HAP-1 (cell line): ENCODE results near the gene HECTD4.

ENCODE experiments used
- DNase-seq, 2 experiments: peaks; one replicate each; pipeline ENCODE4 v3.0.0-alpha.2; 2016 to 2020; ENCODE audit warnings: low spot score in 2 of 2
- H3K27me3 ChIP-seq: fragments of 250-450 bp; sonication (Bioruptor Pico); 2 replicates; pipeline ENCODE4 v1.5.1; 2020; ENCODE audit warnings: low read depth, mild to moderate bottlenecking, moderate library complexity
- H3K36me3 ChIP-seq: fragments of 250-450 bp; sonication (Bioruptor Pico); replicated peaks from 2 replicates; pipeline ENCODE4 v1.5.1; 2020; ENCODE audit warnings: mild to moderate bottlenecking
- H3K4me1 ChIP-seq: fragments of 250-450 bp; sonication (Bioruptor Pico); 2 replicates; pipeline ENCODE4 v1.5.1; 2020; ENCODE audit warnings: mild to moderate bottlenecking
- H3K4me3 ChIP-seq: fragments of 250-450 bp; sonication (Bioruptor Pico); 2 replicates; pipeline ENCODE4 v1.5.1; 2020; ENCODE audit warnings: mild to moderate bottlenecking, moderate library complexity
- H3K9me3 ChIP-seq: fragments of 250-450 bp; sonication (Bioruptor Pico); 2 replicates; pipeline ENCODE4 v1.5.1; 2020; ENCODE audit warnings: mild to moderate bottlenecking, moderate library complexity
- in situ Hi-C: fragments of 300-500 bp; cut with MboI; formaldehyde crosslinking; loops from 3 replicates; pipeline ENCODE4 v1.14.3; 2020; ENCODE audit warnings: low sequenced_read_pairs, inconsistent platforms, mixed read lengths

HECTD4 gene

GRCh38 chr12:112381883-112382796 lies at the start of gene HECTD4:
HECTD4 (minus strand) TSS chr12:112382431; CDS start chr12:112382128, 303 bp downstream.
- H3K4me1 ChIP-seq, result peaks cover 16% of the 10 kb centered on the region
- peak; percentile 87 to 97 for DNase-seq

GRCh38 chr12:112431965-112432364 lies 49.7 kb upstream of the HECTD4 start:
- DNase-seq, result no peak
- no peak overlapping the region for H3K4me3 ChIP-seq
- H3K36me3 ChIP-seq, result 0 out of 2 replicates have a peak, but pooled peaks cover 3% of the 10 kb centered on the region
- no peaks in the 10 kb centered on the region for H3K27me3 ChIP-seq
- no peaks in the 10 kb centered on the region for H3K4me1 ChIP-seq
- in situ Hi-C loops, result no loop called here
- H3K9me3 ChIP-seq, result no peaks in the 10 kb centered on the region

More at GRCh38 chr12:112381883-112382796, at the start of gene HECTD4:
- Histone ChIP-seq H3K27me3 (no peaks in the 10 kb centered on the region), H3K9me3 (no peaks in the 10 kb centered on the region), H3K4me3 (peak within 1 kb of the TSS; percentile 51), H3K36me3 (no peaks in the 10 kb centered on the region; the same call in 1 of the 2 replicates)
- in situ Hi-C loops, result loop anchor here (5.0 to 25.0 kb wide), 2 partner anchors 175 to 445 kb away; no protein-coding TSS in a partner anchor

GRCh38 chr12:112430929-112431328 lies 48.7 kb upstream of the HECTD4 start:
- 0 out of 2 replicates have a peak, but pooled peaks cover 4% of the 10 kb centered on the region for H3K36me3 ChIP-seq
- in situ Hi-C loops, result no loop called here
- no peaks in the 10 kb centered on the region for H3K4me1 ChIP-seq
- H3K4me3 ChIP-seq, result no peak overlapping the region
- DNase-seq, result no peak
- H3K27me3 ChIP-seq, result no peaks in the 10 kb centered on the region
- no peaks in the 10 kb centered on the region for H3K9me3 ChIP-seq

GRCh38 chr12:112427760-112428159 lies 45.5 kb upstream of the HECTD4 start:
- DNase-seq, result no peak
- in situ Hi-C loops, result no loop called here
- Histone ChIP-seq H3K4me1 (no peaks in the 10 kb centered on the region), H3K36me3 (0 out of 2 replicates have a peak, but pooled peaks cover 6% of the 10 kb centered on the region), H3K9me3 (no peaks in the 10 kb centered on the region), H3K27me3 (no peaks in the 10 kb centered on the region), H3K4me3 (no peak overlapping the region)

- Histone ChIP-seq H3K4me1 (peaks cover 5% of the 10 kb centered on the region), H3K9me3 (no peaks in the 10 kb centered on the region), H3K27me3 (no peaks in the 10 kb centered on the region), H3K36me3 (peaks cover 6% of the 10 kb centered on the region; the same call in 1 of the 2 replicates), H3K4me3 (no peak overlapping the region)
- DNase-seq, result no peak
- in situ Hi-C loops, result no loop called here
Observed at GRCh38 chr12:112425582-112426382, 43.6 kb upstream of the HECTD4 start.

GRCh38 chr12:112424126-112424525 lies 41.9 kb upstream of the HECTD4 start:
- H3K27me3 ChIP-seq, result no peaks in the 10 kb centered on the region
- H3K4me3 ChIP-seq, result no peak overlapping the region
- H3K9me3 ChIP-seq, result no peaks in the 10 kb centered on the region
- H3K4me1 ChIP-seq, result peaks cover 12% of the 10 kb centered on the region
- in situ Hi-C loops, result no loop called here
- H3K36me3 ChIP-seq, result peaks cover 8% of the 10 kb centered on the region
- DNase-seq, result no peak

- in situ Hi-C loops, result no loop called here
- peaks cover 17% of the 10 kb centered on the region for H3K4me1 ChIP-seq
- H3K36me3 ChIP-seq, result peaks cover 7% of the 10 kb centered on the region
- no peaks in the 10 kb centered on the region for H3K9me3 ChIP-seq
- DNase-seq, result no peak
- no peak overlapping the region for H3K4me3 ChIP-seq
- H3K27me3 ChIP-seq, result no peaks in the 10 kb centered on the region
Observed at GRCh38 chr12:112422531-112422930, 40.3 kb upstream of the HECTD4 start.

- H3K4me3 ChIP-seq, result no peak overlapping the region
- in situ Hi-C loops, result no loop called here
- H3K27me3 ChIP-seq, result no peaks in the 10 kb centered on the region
- no peaks in the 10 kb centered on the region for H3K9me3 ChIP-seq
- H3K4me1 ChIP-seq, result peaks cover 17% of the 10 kb centered on the region
- DNase-seq, result no peak
- peaks cover 7% of the 10 kb centered on the region for H3K36me3 ChIP-seq
Observed at GRCh38 chr12:112421363-112421762, 39.1 kb upstream of the HECTD4 start.

GRCh38 chr12:112420740-112421139 lies 38.5 kb upstream of the HECTD4 start:
- Histone ChIP-seq H3K36me3 (peaks cover 4% of the 10 kb centered on the region), H3K4me1 (peaks cover 17% of the 10 kb centered on the region), H3K4me3 (no peak overlapping the region), H3K27me3 (no peaks in the 10 kb centered on the region), H3K9me3 (no peaks in the 10 kb centered on the region)
- in situ Hi-C loops, result no loop called here
- peak; percentile 25 to 29 for DNase-seq

GRCh38 chr12:112419297-112420133 lies 37.3 kb upstream of the HECTD4 start:
- peak in 1 of 2 experiments; percentile 57 for DNase-seq
- peaks cover 4% of the 10 kb centered on the region for H3K36me3 ChIP-seq
- H3K9me3 ChIP-seq, result no peaks in the 10 kb centered on the region
- H3K4me3 ChIP-seq, result peak overlapping the region; percentile 78
- H3K4me1 ChIP-seq, result peaks cover 17% of the 10 kb centered on the region
- H3K27me3 ChIP-seq, result no peaks in the 10 kb centered on the region
- in situ Hi-C loops, result no loop called here

- Histone ChIP-seq H3K36me3 (peaks cover 4% of the 10 kb centered on the region), H3K4me1 (peaks cover 17% of the 10 kb centered on the region), H3K27me3 (no peaks in the 10 kb centered on the region), H3K4me3 (peak within 1 kb of the TSS; percentile 78), H3K9me3 (no peaks in the 10 kb centered on the region)
- in situ Hi-C loops, result no loop called here
- peak; percentile 70 to 91 for DNase-seq
Observed at GRCh38 chr12:112418608-112419296, 36.5 kb upstream of the HECTD4 start, which contains the start of gene PTPN11. PTPN11 (plus strand) TSS chr12:112418947; CDS start chr12:112419112, 165 bp downstream.

GRCh38 chr12:112418273-112418607 lies 36.0 kb upstream of the HECTD4 start:
- Histone ChIP-seq H3K4me1 (peaks cover 17% of the 10 kb centered on the region), H3K4me3 (peak overlapping the region; percentile 78)

More at GRCh38 chr12:112418273-112418607, 36.0 kb upstream of the HECTD4 start:
- Histone ChIP-seq H3K27me3 (no peaks in the 10 kb centered on the region), H3K9me3 (no peaks in the 10 kb centered on the region), H3K36me3 (peaks cover 4% of the 10 kb centered on the region)
- peak in 1 of 2 experiments; percentile 16 for DNase-seq
- in situ Hi-C loops, result no loop called here
